HG02840 (cell line): Measurements from ENCODE around the gene TMEM184B.
A peak's percentile ranks its signal among the peaks of the same experiment; 100 is the strongest.

Experiments
- ATAC-seq: cut with Tn5 transposase; IDR thresholded peaks from one replicate; pipeline ENCODE4 v1.9.1; 2021; ENCODE audit warnings: mild to moderate bottlenecking, moderate library complexity, moderate number of reproducible peaks; ENCODE audit not compliant: unreplicated experiment, low FRiP score

TMEM184B gene

DNA sequence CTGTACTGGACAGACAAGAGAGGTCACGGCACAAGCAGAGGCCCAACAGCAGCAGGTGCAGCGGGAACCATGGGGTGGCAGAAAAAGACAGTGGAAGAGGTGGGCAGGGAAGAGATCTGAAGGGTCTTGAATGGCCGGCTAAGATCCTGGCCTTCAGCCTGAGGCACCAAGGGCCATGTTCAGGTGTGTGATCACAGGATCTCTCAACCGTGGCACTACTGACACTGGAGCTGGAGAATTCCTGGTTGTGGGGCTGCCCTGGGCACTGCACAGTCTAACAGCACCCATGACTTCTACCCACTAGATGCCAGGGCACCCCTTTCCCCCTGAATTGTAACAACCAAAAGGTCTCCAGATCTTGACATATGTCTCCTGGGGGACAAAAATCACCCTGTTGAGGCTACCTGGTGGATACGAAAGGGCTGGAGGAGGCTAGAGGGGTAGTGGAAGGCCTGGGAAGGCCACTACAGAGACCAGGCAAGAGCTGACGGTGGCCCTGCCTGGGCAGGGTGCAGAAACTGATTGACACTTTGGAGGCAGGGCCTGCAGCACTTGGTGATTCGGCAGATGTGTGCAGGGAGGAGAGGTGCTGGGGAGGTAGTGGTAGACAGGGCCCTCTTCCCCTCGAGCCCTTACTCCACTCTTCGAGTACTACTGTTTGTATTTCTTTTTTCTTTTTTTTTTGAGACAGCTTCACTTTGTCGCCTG lies 36.1 kb upstream of the TMEM184B start:
- ATAC-seq: no peak

DNA sequence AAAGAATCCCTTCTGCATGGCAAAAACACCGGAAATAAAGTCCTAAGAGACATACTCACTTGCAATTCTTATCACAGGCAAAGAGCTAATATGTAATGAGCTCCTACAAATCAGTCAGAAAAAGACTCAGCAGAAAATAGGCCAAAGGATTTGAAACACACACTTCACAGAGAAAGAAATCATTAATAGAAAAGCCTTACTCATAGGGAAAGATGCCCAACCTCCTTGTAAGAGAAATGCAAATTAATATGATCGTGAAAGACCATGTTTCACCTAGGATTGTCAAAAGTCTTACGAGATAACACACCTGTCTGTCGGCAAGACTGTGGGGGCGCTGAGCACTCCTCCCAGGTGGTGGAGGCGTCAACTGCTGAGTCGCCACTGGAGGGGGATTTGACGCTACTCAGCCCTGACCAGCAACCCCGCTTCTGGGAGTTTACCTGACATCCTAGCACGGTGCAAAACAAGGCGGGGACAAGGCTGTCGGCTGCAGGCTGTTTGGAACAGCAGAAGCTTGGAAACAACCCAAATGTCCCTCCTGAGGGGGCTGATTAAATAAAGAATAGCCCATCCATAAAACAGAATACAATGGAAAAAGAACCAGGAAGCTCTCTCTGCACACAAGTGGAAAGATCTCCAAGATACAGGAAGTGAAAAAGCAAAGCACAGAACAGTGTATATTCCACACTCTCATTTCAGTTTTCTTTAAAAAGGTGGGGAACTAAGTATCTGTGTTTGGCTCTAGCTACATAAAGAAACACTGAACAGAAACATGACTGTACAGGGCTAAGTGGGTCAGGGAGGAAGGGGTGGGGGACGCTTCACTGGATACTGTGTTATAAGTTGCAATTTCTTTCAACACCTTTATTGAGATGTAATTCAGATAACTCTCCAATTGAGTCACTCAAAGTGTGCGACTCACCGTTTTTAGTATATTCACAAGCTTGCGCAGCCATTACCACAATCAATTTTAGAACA lies 33.0 kb upstream of the TMEM184B start:
- peak; percentile 76 for ATAC-seq

DNA sequence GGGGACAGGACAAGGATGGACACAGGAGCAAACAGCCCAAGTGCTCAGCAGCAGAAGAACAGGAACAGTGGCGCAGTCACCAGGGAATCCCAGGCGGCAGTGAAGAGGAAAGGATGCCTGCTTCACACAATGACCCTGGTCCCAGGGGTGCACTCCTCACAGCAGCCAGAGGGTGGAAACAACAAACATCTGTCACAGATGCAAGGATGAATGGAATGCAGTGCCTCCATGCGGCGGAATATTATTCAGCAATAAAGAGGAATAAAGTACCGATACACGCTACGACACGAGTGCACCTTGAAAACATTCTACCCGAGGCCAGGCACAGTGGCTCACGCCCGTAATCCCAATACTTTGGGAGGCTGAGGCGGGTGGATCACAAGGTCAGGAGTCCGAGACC lies 31.7 kb upstream of the TMEM184B start:
- no peak for ATAC-seq

DNA sequence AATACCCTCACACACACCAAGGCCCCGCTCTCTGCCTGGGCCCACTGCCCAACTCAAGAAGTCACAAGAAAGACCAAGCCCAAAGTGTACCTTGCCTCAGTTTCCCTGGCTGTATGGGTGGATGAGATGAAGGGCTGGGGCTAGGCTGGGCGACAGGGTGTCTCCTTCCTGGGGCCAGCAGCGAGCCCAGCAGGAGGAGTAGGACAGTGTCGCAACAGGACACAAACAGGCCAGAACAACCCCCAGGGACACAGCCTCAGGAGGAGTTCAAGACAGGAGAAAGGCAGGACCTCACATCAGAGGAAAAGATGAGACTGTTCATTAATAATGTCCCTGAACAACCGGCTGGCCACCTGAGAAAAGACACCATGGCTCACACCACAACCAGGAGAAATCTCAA lies 31.2 kb upstream of the TMEM184B start:
- no peak for ATAC-seq

DNA sequence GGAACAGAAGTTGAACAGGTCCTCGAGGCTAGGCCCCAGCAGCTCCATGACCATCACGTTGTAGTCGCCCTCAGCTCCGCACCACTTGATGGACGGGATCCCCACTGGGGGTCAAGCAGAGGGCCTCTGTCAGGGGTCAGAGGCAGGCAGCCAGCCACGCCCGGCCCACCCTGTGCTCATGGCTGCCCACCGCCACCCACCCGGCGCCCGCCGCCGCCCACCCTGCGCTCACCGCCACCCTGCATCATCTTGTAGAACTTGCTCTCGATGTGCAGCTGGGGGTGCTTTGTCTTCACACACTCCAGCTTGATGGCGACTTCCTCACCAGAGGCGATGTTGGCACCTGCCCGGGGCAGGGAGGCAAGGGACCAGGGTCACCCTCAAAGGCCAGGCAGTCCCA lies 30.1 kb upstream of the TMEM184B start:
- no peak for ATAC-seq

DNA sequence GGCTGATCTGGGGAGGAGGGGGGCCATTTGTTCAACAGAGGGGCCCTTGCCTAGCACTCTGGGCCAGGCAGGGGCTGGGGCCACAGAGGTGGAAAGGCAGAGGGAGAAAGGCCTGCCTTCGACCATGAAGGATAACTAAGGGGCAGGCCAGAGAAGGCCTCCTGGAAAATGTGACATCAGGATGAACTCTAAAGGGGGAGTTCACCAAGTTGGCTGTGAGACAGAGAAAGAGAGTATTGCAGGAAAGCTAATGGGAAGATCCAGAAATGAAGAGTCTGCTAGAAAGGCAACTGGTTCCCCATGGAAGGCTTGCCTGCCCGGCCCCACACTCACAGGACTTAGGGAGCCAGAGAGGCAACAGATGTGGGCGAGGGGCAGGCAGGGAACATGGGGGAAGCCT lies 28.1 kb upstream of the TMEM184B start:
- no peak for ATAC-seq

DNA sequence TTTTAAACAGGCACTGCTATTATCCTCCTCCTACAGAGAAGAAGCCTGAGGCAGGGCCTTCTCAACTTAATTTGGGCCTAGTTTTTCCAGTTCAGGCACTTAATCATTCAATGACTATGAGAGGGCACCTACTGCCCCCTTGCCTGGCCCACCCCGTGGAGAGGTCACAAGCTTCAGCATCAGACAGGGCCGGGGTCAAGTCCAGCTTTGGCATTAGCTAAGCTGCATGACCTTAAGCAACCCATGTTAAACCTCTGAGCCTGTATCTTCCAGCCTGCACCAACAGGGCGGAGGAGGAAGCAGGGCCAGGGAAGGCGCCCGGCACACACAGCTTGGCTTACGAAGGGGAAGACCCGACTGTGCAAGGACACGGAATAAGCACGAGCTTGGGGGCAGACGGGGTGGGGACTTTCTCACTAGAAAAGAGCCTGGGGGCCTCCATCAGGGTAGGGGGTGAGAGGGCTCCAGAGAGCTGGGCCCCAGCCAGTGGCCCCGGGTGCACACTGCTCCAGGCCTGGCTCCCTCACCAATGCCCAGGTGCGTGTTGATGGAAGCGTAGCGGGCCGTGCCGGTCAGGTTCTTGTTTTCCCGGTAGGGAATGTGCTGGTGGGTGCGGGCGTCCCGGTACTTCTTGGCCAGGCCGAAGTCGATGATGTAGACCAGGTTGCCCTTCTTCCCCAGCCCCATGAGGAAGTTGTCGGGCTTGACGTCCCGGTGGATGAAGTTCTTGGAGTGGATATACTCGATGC lies 27.6 kb upstream of the TMEM184B start:
- no peak for ATAC-seq

DNA sequence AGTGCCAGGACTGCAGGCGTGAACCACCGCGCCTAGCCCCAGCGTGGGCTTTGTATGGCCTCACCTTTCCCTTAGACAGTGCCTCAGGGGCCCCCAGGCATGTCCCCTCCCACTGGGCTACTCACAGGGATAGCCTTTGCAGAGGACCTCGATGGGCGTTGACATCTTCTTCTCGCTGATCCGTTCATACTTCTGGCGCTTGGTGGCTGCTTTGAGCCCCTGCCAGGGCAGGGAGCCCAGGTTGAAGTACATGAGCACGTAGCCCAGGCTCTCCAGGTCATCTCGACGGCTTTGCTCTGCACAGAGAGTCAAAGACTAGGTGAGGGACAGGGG lies 26.9 kb upstream of the TMEM184B start:
- no peak for ATAC-seq

DNA sequence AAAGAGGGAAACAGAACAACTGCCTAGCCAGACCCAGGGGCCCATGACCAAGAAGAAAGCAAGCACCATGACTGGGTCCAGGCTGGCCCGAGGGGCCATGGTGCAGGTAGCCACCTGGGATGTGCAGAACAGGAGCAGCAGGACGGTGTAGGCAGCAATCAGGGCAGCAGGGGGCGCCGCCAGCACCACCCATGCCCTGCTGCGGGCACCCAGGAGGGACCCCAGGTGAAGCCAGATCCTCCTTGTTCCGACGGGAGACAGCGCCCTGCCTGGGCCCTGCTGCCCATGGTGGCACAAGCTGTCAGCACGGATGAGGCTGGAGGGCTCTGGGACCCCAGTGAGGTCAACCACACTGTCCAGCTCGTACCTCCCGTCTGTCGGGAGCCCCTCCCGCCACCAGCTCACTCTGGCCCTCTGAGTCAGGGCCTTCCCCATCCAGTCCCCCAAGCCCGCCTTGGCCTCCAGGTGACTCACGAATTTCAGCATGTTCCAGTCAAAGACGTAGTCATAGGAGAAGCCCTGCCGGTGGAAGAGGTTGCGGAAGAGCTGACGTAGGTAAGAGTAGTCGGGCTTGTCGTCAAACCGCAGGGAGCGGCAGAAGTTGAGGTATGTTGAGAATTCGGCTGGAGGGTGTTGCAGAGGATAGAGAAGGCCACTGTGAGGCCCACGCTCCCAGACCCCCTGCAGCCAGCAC lies 25.6 kb upstream of the TMEM184B start:
- ATAC-seq: no peak

DNA sequence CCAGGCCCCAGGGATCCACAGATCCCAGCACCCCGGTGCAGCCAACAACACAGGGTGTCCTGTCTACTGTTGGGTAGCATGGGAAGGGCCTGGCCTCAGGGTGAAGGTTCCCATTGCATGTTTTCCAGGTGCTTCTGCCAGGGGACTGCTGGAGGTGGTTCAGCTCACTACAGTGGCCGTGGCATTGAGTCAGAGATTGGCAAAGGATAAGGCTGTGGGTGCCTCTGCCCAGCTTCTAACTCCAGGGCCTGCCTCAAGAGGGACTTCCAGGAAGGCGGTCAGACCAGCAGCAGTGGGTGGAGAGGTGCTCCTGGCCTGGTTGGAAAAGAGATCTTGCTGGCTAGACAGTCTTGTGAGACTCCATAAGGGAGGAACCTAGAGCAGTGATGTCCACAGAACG lies 23.6 kb upstream of the TMEM184B start:
- no peak for ATAC-seq

DNA sequence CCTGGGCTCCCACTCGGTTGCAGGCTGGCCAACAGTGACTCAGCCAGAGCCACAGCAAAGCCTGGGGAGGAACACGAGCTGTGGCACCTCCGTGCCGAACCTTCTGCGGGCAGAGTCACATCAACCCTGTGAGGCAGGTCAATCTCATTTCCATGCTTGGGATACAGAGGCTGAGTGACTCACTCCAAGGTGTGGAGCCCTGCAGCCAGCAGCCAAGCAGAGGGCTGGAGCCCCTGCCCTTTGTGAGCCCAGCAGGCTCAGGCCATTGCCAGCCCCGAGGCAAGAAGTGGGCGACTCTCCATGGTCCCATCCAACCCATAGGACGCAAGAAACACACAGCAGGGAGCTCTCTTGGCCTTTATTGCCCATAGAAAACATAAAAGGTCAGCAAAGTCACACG lies 23.1 kb upstream of the TMEM184B start:
- ATAC-seq: no peak

DNA sequence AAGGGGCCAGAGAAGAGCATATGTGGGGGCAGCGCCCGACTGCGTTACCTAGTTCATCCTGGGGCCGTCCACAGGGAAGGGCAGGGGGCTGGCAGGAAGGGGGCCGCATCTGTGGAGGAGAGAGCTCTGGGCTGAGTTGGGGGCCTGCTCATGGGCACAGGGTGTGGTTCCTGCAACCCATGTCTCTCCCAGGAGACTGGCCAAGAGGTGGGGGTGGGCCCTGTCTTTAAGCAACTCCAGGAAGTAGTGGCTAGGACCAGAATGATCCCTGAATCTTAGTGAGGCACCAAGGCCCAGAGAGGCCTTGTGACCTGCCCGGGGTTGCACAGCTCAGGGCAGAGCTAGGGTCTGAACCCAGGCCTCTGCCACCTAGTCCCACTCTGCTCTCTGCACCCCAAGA lies 22.5 kb upstream of the TMEM184B start:
- ATAC-seq: no peak

DNA sequence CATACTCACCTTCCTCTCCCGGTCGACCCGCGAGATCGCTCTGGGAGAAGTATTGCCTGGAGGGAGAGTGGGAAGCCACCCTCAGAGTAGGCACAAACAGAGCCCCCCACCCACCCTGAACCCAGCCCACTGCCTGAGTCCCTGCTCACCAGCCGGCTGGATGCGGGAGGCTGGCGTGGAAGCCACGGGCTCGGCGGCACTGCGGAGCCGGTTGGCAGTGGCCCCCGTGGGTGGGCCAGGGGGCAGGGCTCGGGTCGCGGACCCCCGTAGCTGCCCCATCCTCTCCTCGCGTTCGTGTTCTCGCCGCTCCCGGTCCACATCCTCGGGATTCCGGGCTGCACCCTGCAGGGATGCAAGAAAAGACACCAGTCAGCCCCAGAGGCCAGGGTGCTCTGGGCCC lies 21.4 kb upstream of the TMEM184B start:
- no peak for ATAC-seq

DNA sequence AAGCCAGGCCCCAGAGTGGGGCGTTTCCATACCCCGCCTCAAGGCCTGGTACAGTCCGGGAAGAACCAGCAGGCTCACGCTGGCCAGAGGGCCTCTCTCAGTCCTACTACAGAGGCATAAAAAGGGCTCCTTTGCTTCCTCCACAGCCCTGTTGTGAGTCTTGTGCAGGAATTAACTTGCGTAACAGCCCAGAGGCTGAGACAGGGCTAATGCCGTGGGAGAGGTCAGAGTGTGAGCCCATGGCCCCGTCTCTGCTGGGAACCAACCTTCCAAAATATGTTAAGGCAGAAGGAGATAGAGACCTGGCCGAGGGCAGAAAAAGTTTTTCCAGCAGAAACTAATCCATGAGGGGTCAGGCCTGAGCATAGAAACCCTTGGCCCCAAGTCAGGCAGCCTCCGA lies 19.9 kb upstream of the TMEM184B start:
- no peak for ATAC-seq

DNA sequence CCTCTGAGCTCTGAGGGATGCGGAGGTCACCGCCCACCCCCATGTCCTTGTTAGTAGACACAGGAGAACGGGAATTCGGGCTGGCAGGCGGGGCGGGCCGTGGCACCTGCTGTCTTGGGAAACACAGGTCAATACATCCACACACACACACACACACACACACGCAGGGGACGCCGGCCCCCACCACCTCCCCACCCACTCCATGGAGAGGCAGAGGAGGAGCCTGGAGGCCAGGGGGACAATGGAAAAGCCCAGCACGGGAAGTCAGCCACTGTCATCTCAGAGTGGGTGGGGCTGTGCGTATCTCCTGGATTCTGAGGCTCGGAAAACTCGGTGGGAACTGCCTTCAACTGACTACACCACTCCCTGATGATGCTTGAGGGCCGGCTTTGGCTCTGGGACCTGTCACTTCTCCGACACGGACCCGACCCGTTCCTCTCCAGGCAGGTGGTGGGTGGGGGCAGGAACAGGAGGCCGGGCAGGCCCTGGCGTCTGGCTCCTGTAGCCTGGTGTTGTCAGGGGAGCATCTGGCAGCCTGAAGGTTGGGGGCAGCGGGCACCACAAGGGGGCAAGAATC lies 18.5 kb upstream of the TMEM184B start:
- no peak for ATAC-seq

DNA sequence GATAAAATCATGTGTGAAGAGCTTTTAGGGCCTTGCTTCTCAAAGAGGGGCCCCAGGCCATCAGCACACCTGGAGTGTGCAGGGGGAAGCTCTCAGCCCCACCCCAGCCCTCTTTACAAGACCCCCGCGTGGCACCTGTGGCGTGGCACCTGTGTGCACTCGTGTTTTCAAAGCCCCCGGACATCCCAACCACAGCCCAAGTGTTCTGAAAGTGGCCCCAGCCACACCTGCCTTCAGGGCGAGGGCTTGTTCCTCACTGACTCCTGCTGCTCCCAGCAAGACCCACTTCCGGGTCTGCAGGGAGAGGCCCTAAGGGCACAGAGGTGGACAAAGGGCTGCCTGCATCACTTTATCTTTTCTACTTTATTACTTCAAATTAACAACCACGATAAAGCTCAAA lies 17.5 kb upstream of the TMEM184B start:
- no peak for ATAC-seq

DNA sequence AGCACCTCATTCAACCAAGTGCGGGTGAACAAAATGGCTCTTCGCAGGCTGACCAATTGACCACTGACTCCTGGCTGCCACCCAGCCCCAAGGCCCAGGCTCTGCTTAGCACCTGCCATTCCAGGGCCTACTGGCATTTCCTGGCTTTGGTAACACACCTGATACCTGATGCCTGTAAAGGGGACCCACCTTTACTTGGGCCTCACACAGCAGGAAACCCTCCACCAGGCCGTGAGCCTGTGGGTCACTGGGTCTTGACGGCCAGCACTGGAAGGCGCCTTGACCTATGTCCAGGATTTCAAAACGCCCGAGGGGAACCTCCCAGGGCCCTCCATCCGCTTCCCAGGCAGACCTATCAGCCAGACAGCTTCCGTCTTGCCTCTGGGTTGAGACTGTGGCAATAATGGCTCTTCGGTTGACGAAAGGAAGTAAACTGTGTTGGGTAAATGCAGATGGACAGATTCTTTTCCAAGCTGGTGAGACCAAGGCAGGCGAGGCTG lies 16.8 kb upstream of the TMEM184B start:
- no peak for ATAC-seq

DNA sequence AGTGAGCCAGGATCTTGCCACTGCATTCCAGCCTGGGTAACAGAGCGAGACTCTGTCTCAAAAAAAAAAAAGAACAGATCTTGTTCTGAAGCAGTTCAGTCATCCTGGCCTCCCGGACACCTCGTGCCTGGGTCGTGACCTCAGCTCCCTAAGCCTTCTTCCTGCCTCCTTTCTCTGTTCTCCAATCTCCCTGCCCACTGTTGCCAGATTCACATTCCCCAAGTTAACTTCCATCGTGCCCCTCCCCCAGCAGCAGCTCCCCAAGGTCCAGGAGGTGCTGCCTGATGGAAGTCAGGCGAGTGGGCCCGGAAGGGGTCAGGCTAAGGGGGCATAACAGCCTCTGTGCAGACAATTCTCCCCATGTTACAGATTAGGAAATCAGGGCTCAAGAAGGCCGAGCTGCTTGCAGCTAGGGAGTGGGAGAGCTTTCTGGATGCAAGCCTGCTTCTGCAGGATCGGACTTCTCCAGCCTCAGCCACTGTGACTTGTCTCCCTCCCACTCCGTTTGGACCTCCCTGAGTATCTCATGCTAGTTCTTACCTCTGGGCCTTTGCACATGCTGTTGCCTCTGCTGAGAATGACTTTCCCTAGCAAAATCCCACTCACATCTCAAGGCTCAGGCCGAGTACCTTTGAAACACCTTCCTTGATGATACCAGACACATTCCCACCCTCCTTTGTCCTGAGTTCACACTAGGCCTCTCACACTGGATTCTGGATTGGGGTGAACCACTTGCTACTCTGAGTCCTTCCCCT lies 14.3 kb upstream of the TMEM184B start:
- ATAC-seq: no peak

DNA sequence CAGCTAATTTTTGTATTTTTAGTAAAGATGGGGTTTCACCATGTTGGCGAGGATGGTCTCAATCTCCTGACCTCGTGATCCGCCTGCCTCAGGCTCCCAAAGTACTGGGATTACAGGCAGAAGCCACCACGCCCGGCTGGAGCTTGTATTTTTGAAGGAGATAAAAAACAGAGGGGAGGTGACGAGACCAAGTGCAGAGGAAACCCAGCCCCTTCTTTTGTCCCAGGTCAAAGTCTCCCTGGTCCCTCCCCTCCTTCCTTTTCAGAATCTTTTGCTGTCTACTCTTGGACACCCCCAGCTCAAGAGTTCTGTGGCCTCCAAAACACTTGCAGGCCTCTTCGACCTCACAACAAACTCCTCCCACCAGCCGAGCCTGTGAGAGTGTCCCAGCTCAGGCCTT lies 12.2 kb upstream of the TMEM184B start:
- ATAC-seq: no peak

DNA sequence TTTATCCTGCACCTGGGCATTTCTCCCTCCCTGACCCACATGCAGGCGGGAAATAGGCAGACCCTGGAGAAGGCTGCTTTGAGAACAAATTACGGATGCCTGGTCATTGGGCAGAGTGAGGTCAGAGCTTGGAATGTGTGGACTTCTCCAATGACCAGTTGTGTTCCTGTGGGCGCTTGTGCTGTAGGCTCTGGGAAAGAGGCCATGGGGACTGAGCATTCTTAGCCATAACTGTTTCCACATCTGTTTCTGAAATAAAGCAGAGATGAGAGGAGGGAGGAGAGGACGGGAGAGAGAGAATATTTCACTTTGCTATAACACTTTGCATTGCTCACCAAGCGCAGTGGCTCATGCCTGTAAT lies 11.2 kb upstream of the TMEM184B start:
- no peak for ATAC-seq
